HepG2 (cell line): ENCODE measurements around the gene ERFL. TPM values are rescaled to one million over a fixed set of nuclear protein-coding genes. Genes with fewer than 3 reads are reported as not detected.
A peak's percentile ranks its signal among the peaks of the same experiment; 100 is the strongest.

ENCODE experiments used
- ARNT ChIP-seq: fragments of 450-650 bp; IDR thresholded peaks from 2 replicates; pipeline ENCODE4 v1.6.1; 2017
- CREB1 ChIP-seq, 2 experiments: fragments of 450-650 bp in 1 of 2; IDR thresholded peaks; 2 replicates each; pipeline ENCODE4 v1.6.1; 2016 to 2017; ENCODE audit warnings: control low read depth in 1 of 2, mild to moderate bottlenecking in 1 of 2, missing compliant biosample characterization in 1 of 2, missing genetic modification characterization in 1 of 2
- GFI1 ChIP-seq: sonication (generic); formaldehyde crosslinking; IDR thresholded peaks from 2 replicates; pipeline ENCODE4 v1.5.0; 2020; ENCODE audit warnings: missing genetic modification reagents, mild to moderate bottlenecking, borderline replicate concordance
- HMGXB3 ChIP-seq: sonication (generic); formaldehyde crosslinking; IDR thresholded peaks from 2 replicates; pipeline ENCODE4 v1.4.0; 2020; ENCODE audit warnings: missing genetic modification reagents, borderline replicate concordance
- KDM6A ChIP-seq: IDR thresholded peaks from 2 replicates; pipeline ENCODE4 v1.6.1; 2016; ENCODE audit warnings: low read depth
- KMT2B ChIP-seq: IDR thresholded peaks from 2 replicates; pipeline ENCODE4 v1.6.1; 2016; ENCODE audit warnings: missing genetic modification reagents, missing compliant biosample characterization
- MXD1 ChIP-seq: sonication (generic); formaldehyde crosslinking; IDR thresholded peaks from 2 replicates; pipeline ENCODE4 v1.4.0; 2020; ENCODE audit warnings: mild to moderate bottlenecking, missing genetic modification reagents
- MXI1 ChIP-seq: IDR thresholded peaks from 3 replicates; pipeline ENCODE4 v1.6.1; 2012; ENCODE audit warnings: low read depth, low read length, inconsistent platforms, borderline replicate concordance
- NR2F1 ChIP-seq, 2 experiments: fragments of 450-650 bp in 1 of 2; formaldehyde crosslinking in 1 of 2; IDR thresholded peaks; 2 replicates each; pipeline versions ENCODE4 v1.5.0 to v1.6.1; 2016 to 2020; ENCODE audit warnings: mild to moderate bottlenecking in 1 of 2, missing compliant biosample characterization in 1 of 2, missing genetic modification reagents in 1 of 2, moderate library complexity in 1 of 2
- REL ChIP-seq: sonication (generic); formaldehyde crosslinking; conservative IDR thresholded peaks from 2 replicates; pipeline ENCODE4 v1.8.0; 2022; ENCODE audit warnings: mild to moderate bottlenecking, missing genetic modification reagents, moderate library complexity
- SMARCC2 ChIP-seq: fragments of 450-650 bp; IDR thresholded peaks from 2 replicates; pipeline ENCODE4 v1.6.1; 2017; ENCODE audit warnings: antibody characterized with exemption, mild to moderate bottlenecking
- SYNCRIP ChIP-seq: fragments of 200-400 bp; formaldehyde crosslinking; IDR thresholded peaks from 2 replicates; pipeline ENCODE4 v1.6.1; 2018; ENCODE audit warnings: mild to moderate bottlenecking, low read depth, low read length; ENCODE audit not compliant: insufficient read depth
- ZNF562 ChIP-seq: sonication (generic); formaldehyde crosslinking; IDR thresholded peaks from 2 replicates; pipeline ENCODE4 v1.8.0; 2022; ENCODE audit warnings: missing genetic modification reagents, borderline replicate concordance
- ZNF563 ChIP-seq: sonication (generic); formaldehyde crosslinking; IDR thresholded peaks from 2 replicates; pipeline ENCODE4 v1.8.0; 2022; ENCODE audit warnings: mild to moderate bottlenecking, moderate library complexity, missing genetic modification reagents
- ZNF629 ChIP-seq: sonication (generic); formaldehyde crosslinking; conservative IDR thresholded peaks from 2 replicates; pipeline ENCODE4 v1.5.0; 2020; ENCODE audit warnings: missing genetic modification reagents
- polyA plus RNA-seq, 8 experiments: library from polyadenylated mRNA; depleted of rRNA in 3 of 8; stranded (reverse) in 7 of 8; unstranded in 1 of 8; fragments of >200 nt; fragmentation: Illumina TruSeq in 4 of 8; extraction: Trizol in 4 of 8; gene quantifications; 2 replicates each; pipeline versions ENCODE4 v1.2.1 to v1.2.3, GENCODE V29; 2011 to 2016; ENCODE audit warnings: low read depth in 4 of 8, missing spikeins in 1 of 8, mixed read lengths in 1 of 8; ENCODE audit not compliant: insufficient read depth in 1 of 8
- total RNA-seq, 5 experiments: library from RNA; depleted of rRNA; stranded (reverse); fragments of >200 nt; fragmentation: Illumina TruSeq; extraction: Trizol; gene quantifications; 2 replicates each; pipeline ENCODE4 v1.2.3, GENCODE V29; 2016; ENCODE audit warnings: low read depth in 1 of 5
- TF ChIP-seq, protein P1 (sequence below): sonication (generic); formaldehyde crosslinking; IDR thresholded peaks from 2 replicates; pipeline ENCODE4 v1.4.0; 2020; ENCODE audit warnings: missing genetic modification reagents, borderline replicate concordance
- TF ChIP-seq, protein P2 (sequence below): sonication (generic); formaldehyde crosslinking; IDR thresholded peaks from 2 replicates; pipeline ENCODE4 v1.5.0; 2020; ENCODE audit warnings: missing genetic modification reagents
- TF ChIP-seq, protein P3 (sequence below): sonication (generic); formaldehyde crosslinking; IDR thresholded peaks from 2 replicates; pipeline ENCODE4 v1.4.0; 2020; ENCODE audit warnings: missing genetic modification reagents, borderline replicate concordance

Gene ERFL
- total and polyA plus RNA-seq, 2 of the 13 experiments (the other 11 are each of a cell fraction or from before 2014, with no cell fraction given): not detected

DNA sequence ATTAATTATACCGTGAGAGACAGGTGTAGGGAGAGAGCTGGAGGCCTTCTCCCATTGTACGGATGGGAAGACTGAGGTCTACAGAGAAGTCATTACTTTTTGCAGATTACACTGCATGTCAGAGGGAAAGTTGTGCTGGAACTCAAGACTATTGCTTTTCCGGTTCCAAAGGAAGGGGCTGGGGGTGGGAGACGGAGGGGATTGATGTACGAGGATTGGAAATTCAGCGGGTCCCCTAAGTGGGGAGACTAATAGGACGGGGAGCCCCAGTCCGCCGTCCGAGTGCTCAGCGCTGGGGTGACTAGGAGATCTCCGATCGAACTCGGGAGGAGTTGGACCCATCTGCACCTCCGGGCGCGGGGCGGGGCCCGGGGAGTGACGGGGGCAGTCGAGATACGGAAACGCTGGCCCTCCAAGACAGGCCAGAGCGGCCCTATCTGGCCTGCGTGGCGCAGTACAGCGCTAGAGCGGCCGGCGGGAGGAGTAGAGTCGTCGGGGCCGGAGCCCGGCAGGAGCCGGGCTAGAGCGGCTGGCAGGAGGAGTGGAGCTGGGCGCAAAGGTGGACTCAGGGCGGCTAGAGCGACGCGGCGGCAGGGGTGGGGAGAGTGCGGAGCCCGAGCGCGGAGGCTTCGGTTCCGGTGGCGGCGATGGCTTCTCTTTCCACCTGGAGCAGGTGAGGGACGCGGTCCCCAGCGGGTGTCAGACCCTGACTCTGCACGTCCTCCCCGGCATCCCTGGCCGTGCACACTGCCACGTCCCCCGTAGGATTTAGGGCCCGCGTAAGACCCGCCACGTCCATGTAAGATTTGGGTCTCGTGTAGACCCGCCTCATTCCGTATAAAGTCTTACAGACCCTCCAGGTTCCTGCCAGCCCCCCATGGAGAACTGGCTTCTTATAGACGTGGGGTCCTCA lies 44.2 kb downstream of the ERFL start (continued):
- no peak for TF ChIP-seq ZNF562 (CRISPR knock-in tag)
- TF ChIP-seq ARNT: no peak
- peak; percentile 87; the same call in 1 of the 2 replicates for TF ChIP-seq HMGXB3 (CRISPR knock-in tag)
- TF ChIP-seq SMARCC2: no peak
- no peak; the same call in 1 of the 2 replicates for TF ChIP-seq GFI1 (CRISPR knock-in tag)
- 0 out of 2 replicates have a peak, but pooled peaks have one; percentile 39 for TF ChIP-seq REL (CRISPR knock-in tag)
- TF ChIP-seq ZNF629 (CRISPR knock-in tag): peak; percentile 99
- TF ChIP-seq MXD1 (CRISPR knock-in tag): peak; percentile 48; the same call in 1 of the 2 replicates
- TF ChIP-seq, protein P1, sequence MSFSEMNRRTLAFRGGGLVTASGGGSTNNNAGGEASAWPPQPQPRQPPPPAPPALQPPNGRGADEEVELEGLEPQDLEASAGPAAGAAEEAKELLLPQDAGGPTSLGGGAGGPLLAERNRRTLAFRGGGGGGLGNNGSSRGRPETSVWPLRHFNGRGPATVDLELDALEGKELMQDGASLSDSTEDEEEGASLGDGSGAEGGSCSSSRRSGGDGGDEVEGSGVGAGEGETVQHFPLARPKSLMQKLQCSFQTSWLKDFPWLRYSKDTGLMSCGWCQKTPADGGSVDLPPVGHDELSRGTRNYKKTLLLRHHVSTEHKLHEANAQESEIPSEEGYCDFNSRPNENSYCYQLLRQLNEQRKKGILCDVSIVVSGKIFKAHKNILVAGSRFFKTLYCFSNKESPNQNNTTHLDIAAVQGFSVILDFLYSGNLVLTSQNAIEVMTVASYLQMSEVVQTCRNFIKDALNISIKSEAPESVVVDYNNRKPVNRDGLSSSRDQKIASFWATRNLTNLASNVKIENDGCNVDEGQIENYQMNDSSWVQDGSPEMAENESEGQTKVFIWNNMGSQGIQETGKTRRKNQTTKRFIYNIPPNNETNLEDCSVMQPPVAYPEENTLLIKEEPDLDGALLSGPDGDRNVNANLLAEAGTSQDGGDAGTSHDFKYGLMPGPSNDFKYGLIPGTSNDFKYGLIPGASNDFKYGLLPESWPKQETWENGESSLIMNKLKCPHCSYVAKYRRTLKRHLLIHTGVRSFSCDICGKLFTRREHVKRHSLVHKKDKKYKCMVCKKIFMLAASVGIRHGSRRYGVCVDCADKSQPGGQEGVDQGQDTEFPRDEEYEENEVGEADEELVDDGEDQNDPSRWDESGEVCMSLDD (CRISPR knock-in tag): peak; percentile 92
- peak; percentile 70; the same call in 1 of the 3 replicates for TF ChIP-seq MXI1
- peak; percentile 60 for TF ChIP-seq CREB1 (IDR thresholded peaks at IDR 0.05)
- TF ChIP-seq CREB1 (CRISPR knock-in tag; IDR thresholded peaks at IDR 0.05): peak; percentile 83
- peak; percentile 77; the same call in 1 of the 2 replicates for TF ChIP-seq KMT2B (CRISPR knock-in tag)
- TF ChIP-seq NR2F1 (CRISPR knock-in tag; IDR thresholded peaks at IDR 0.05): no peak; a peak in 1 of 4 replicates
- TF ChIP-seq, protein P2, sequence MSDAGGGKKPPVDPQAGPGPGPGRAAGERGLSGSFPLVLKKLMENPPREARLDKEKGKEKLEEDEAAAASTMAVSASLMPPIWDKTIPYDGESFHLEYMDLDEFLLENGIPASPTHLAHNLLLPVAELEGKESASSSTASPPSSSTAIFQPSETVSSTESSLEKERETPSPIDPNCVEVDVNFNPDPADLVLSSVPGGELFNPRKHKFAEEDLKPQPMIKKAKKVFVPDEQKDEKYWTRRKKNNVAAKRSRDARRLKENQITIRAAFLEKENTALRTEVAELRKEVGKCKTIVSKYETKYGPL: no peak
- TF ChIP-seq ZNF563 (CRISPR knock-in tag): no peak; the same call in 1 of the 2 replicates
- TF ChIP-seq KDM6A (CRISPR knock-in tag): no peak
- TF ChIP-seq SYNCRIP: no peak
- TF ChIP-seq, protein P3, sequence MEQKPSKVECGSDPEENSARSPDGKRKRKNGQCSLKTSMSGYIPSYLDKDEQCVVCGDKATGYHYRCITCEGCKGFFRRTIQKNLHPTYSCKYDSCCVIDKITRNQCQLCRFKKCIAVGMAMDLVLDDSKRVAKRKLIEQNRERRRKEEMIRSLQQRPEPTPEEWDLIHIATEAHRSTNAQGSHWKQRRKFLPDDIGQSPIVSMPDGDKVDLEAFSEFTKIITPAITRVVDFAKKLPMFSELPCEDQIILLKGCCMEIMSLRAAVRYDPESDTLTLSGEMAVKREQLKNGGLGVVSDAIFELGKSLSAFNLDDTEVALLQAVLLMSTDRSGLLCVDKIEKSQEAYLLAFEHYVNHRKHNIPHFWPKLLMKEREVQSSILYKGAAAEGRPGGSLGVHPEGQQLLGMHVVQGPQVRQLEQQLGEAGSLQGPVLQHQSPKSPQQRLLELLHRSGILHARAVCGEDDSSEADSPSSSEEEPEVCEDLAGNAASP: peak; percentile 57; the same call in 1 of the 2 replicates
